HEK293T (cell line): ENCODE results near the gene MIGA1.
A peak's percentile ranks its signal among the peaks of the same experiment; 100 is the strongest.
"Not testable (repeated sequence)": the region's sequence is repeated elsewhere in the genome, so short reads cannot be mapped to it uniquely, and the experiment has no call there.

Experiments
- CTCF ChIA-PET: fragments of 350-600 bp; formaldehyde crosslinking; extraction: SDS; loops from one replicate; lab custom pipeline; 2021; ENCODE audit warnings: antibody characterized with exemption, inconsistent platforms; lab: Yijun Ruan, JAX
- POLR2A ChIA-PET: fragments of 350-600 bp; formaldehyde crosslinking; extraction: SDS; loops from one replicate; lab custom pipeline; 2020; ENCODE audit warnings: antibody characterized with exemption, inconsistent platforms; lab: Yijun Ruan, JAX
- DNase-seq: peaks from one replicate; pipeline ENCODE4 v3.0.0; 2012; ENCODE audit warnings: mixed read lengths; ENCODE audit errors: extremely low spot score
- ARNT ChIP-seq: fragments of 450-650 bp; IDR thresholded peaks from 2 replicates; pipeline ENCODE4 v1.6.1; 2017; ENCODE audit warnings: mild to moderate bottlenecking
- BHLHE40 ChIP-seq: fragments of 450-650 bp; IDR thresholded peaks from 2 replicates; pipeline ENCODE4 v1.6.1; 2016; ENCODE audit warnings: mild to moderate bottlenecking, moderate library complexity, borderline replicate concordance
- CTBP1 ChIP-seq: fragments of 450-650 bp; IDR thresholded peaks from 2 replicates; pipeline ENCODE4 v1.6.1; 2016; ENCODE audit warnings: borderline replicate concordance
- ELF4 ChIP-seq: fragments of 450-650 bp; IDR thresholded peaks from 2 replicates; pipeline ENCODE4 v1.6.1; 2017; ENCODE audit warnings: antibody characterized with exemption
- FOXA1 ChIP-seq: fragments of 450-650 bp; IDR thresholded peaks from 2 replicates; pipeline ENCODE4 v1.6.1; 2016; ENCODE audit warnings: mild to moderate bottlenecking
- FOXK2 ChIP-seq: fragments of 450-650 bp; IDR thresholded peaks from 2 replicates; pipeline ENCODE4 v1.6.1; 2016; ENCODE audit warnings: mild to moderate bottlenecking
- FOXM1 ChIP-seq: fragments of 450-650 bp; IDR thresholded peaks from 2 replicates; pipeline ENCODE4 v1.6.1; 2017; ENCODE audit warnings: mild to moderate bottlenecking, borderline replicate concordance
- HDGF ChIP-seq: fragments of 450-650 bp; IDR thresholded peaks from 2 replicates; pipeline ENCODE4 v1.6.1; 2017; ENCODE audit warnings: antibody characterized with exemption, borderline replicate concordance
- L3MBTL2 ChIP-seq: fragments of 450-650 bp; conservative IDR thresholded peaks from 2 replicates; pipeline ENCODE4 v1.6.1; 2016; ENCODE audit warnings: mild to moderate bottlenecking
- LEF1 ChIP-seq: fragments of 450-650 bp; IDR thresholded peaks from 2 replicates; pipeline ENCODE4 v1.6.1; 2017; ENCODE audit warnings: mild to moderate bottlenecking, borderline replicate concordance
- NFRKB ChIP-seq: fragments of 450-650 bp; IDR thresholded peaks from 2 replicates; pipeline ENCODE4 v1.6.1; 2016; ENCODE audit warnings: mild to moderate bottlenecking, moderate library complexity
- PKNOX1 ChIP-seq: fragments of 450-650 bp; IDR thresholded peaks from 2 replicates; pipeline ENCODE4 v1.6.1; 2016
- SP1 ChIP-seq: fragments of 450-650 bp; IDR thresholded peaks from 2 replicates; pipeline ENCODE4 v1.6.1; 2017
- SUZ12 ChIP-seq: fragments of 450-650 bp; IDR thresholded peaks from 2 replicates; pipeline ENCODE4 v1.6.1; 2016; ENCODE audit warnings: mild to moderate bottlenecking
- TARDBP ChIP-seq: fragments of 450-650 bp; IDR thresholded peaks from 2 replicates; pipeline ENCODE4 v1.6.1; 2016
- ZNF384 ChIP-seq: fragments of 450-650 bp; IDR thresholded peaks from 2 replicates; pipeline ENCODE4 v1.6.1; 2016

Gene MIGA1

DNA sequence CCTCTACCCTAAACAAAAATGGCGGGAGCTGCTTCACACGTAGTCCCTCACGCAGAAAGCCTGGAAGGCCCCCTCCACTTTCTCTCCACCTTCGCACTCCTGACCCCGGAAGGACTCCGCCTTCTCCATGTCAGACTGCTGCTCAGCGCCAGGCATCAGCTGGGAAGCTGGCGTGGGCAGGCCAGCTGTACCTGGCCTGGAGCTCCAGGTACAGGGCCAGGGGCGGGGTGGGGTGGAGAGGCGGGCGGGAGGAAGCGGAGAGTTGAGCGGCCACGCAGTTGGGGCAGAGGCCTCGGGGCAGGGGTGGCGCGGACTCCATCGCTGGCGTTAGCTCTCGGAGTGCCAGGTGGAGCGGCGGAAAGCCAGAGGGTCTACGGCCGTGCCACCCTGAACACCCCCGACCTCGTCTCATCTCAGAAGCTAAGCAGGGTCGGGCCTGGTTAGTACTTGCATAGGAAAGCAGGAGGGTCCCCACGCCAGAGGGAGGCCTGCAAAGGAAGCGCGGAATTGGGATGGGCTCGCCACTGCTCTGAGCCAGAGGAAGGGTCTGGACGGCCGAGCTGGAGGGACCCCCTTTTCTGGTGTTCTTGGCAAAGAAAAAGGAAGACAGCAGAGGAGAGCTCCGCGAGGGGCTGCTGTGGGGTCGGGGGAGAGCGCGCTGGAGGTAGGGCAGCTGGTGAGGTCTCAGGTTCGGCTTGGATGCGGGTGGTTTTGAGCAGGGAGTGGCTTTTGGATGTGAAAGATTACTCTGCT, at the start of gene MIGA1:
Gene MIGA1, plus strand, starts transcription at position 121 of the 753 bp plus-strand sequence. CDS start 3,604 bp downstream, outside the sequence.
- CTCF ChIA-PET = interaction anchor here (0.6 kb wide), 1 partner anchor 10 kb away, joined by 9 read pairs; no protein-coding TSS in a partner anchor
- TF ChIP-seq L3MBTL2 (peak; percentile 29; the same call in 1 of the 2 replicates), ELF4 (peak; percentile 45; the same call in 1 of the 2 replicates), SUZ12 (no peak)
- DNase-seq = peak; percentile 96
- POLR2A ChIA-PET = interaction anchor here (0.7 to 1.3 kb wide), 8 partner anchors 17 to 225 kb away, joined by 3 to 5 read pairs (median 3); partner anchors contain the start of genes DNAJB4, FUBP1 and USP33

- ChIA-PET CTCF (no interaction called here), POLR2A (no interaction called here)
- DNase-seq = no peak
- no peak for TF ChIP-seq SP1
- TF ChIP-seq FOXM1 = no peak
- no peak for TF ChIP-seq FOXK2
- TF ChIP-seq L3MBTL2 = no peak
- no peak for TF ChIP-seq SUZ12
- TF ChIP-seq CTBP1 = no peak
- TF ChIP-seq HDGF = no peak
- TF ChIP-seq PKNOX1 = 0 out of 2 replicates have a peak, but pooled peaks have one; percentile 16
Observed at GRCh38 chr1:77732090-77732489, 47.4 kb upstream of the MIGA1 start.

DNA sequence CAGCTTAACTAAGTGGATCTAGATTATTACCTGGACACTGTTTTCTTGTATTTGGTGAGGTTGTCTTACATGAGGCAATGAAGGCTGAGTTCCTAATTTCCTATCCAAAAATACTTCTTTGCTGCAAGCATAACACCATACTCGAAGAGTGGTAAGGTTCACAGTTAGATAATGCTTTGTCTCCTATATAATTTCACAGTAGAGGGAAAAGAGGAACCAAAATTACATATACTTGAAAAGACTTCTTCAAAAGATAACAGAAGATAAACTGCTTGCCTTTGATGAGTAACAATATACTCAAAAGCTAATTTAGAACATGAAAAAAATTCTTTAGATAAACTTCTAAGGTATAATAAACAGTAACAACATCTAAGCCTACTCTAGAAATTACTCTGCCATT, 40.2 kb upstream of the MIGA1 start:
- DNase-seq = no peak
- CTCF ChIA-PET = interaction anchor here (0.6 kb wide), 2 partner anchors 12 to 237 kb away, joined by 3 to 4 read pairs; no protein-coding TSS in a partner anchor
- POLR2A ChIA-PET = no interaction called here

GRCh38 chr1:77741316-77741715, 38.1 kb upstream of the MIGA1 start:
- POLR2A ChIA-PET = no interaction called here

More for the DNA sequence above, 40.2 kb upstream of the MIGA1 start:
- TF ChIP-seq LEF1 = no peak
- no peak for TF ChIP-seq BHLHE40
- no peak for TF ChIP-seq ARNT
- no peak for TF ChIP-seq FOXM1
- TF ChIP-seq CTBP1 = no peak
- TF ChIP-seq HDGF = no peak
- TF ChIP-seq L3MBTL2 = no peak
- TF ChIP-seq SUZ12 = no peak
- TF ChIP-seq ELF4 = no peak
- no peak for TF ChIP-seq NFRKB
- no peak for TF ChIP-seq FOXA1
- no peak for TF ChIP-seq SP1
- no peak for TF ChIP-seq TARDBP

GRCh38 chr1:77742011-77742555, 37.4 kb upstream of the MIGA1 start:
- CTCF ChIA-PET = no interaction called here
- POLR2A ChIA-PET = interaction anchor here (1.2 kb wide), 1 partner anchor 14 kb away, joined by 3 read pairs; no protein-coding TSS in a partner anchor
- TF ChIP-seq BHLHE40 (no peak), ZNF384 (0 out of 2 replicates have a peak, but pooled peaks have one; percentile 34)
- peak; percentile 42 for DNase-seq

More at GRCh38 chr1:77741316-77741715, 38.1 kb upstream of the MIGA1 start:
- TF ChIP-seq NFRKB (no peak), SUZ12 (no peak), ELF4 (no peak)
- CTCF ChIA-PET = no interaction called here
- no peak for DNase-seq

GRCh38 chr1:77744576-77744975, 34.9 kb upstream of the MIGA1 start:
- POLR2A ChIA-PET = no interaction called here
- DNase-seq = no peak
- CTCF ChIA-PET = no interaction called here
- TF ChIP-seq PKNOX1 = no peak

DNA sequence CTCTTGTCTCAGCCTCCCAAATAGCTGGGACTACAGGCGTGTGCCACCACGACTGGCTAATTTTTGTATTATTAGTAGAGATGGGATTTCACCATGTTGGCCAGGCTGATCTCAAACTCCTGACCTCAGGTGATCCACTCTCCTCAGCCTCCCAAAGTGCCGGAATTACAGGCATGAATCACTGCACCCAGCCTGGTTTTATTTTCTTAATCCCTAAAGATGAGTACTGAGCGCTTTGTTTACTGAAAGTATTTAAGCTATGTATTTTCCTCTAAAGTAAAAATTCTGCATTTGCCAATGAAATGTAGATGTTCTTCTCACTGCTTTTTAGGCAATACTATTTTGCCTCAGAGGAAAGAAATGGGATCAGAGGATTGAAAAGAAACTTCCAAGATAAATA, 30.0 kb upstream of the MIGA1 start:
- POLR2A ChIA-PET, DNase-seq, CTCF ChIA-PET: not testable (repeated sequence)
